Small intestine (tissue), 7 donors: ENCODE results near the gene N4BP3. TPM values are rescaled to one million over a fixed set of nuclear protein-coding genes. Genes with fewer than 3 reads are reported as not detected.
"Not testable (repeated sequence)": the region's sequence is repeated elsewhere in the genome, so short reads cannot be mapped to it uniquely, and the experiment has no call there.

Experiments
- DNase-seq, 2 donors: peaks; one replicate each; pipeline versions ENCODE4 v3.0.0 to v3.0.0-alpha.2; 2013
- FAIRE-seq: peaks from 2 replicates; lab custom pipeline; 2012; peaks lifted over from hg19 to GRCh38; lab: Jason Lieb, UNC
- H3K27ac ChIP-seq, 3 donors: one replicate each; pipeline ENCODE4 v1.5.1; 2013; ENCODE audit warnings: low read length in 2 of 3, mild to moderate bottlenecking in 2 of 3, control low read depth in 1 of 3, inconsistent platforms in 1 of 3, low read depth in 1 of 3, moderate library complexity in 1 of 3
- H3K27me3 ChIP-seq, 3 donors: one replicate each; pipeline ENCODE4 v1.6.1; 2013; ENCODE audit warnings: low read length in 3 of 3, inconsistent platforms in 1 of 3; ENCODE audit not compliant: control insufficient read depth in 3 of 3, insufficient read depth in 3 of 3
- H3K36me3 ChIP-seq, 3 donors: one replicate each; pipeline ENCODE4 v1.6.1; 2013; ENCODE audit warnings: low read length in 3 of 3, inconsistent platforms in 1 of 3, low read depth in 1 of 3, mild to moderate bottlenecking in 1 of 3, moderate library complexity in 1 of 3; ENCODE audit not compliant: control insufficient read depth in 3 of 3, insufficient read depth in 2 of 3
- H3K4me1 ChIP-seq, 3 donors: one replicate each; pipeline ENCODE4 v1.6.1; 2013; ENCODE audit warnings: low read length in 2 of 3, inconsistent platforms in 1 of 3, low read depth in 1 of 3, mild to moderate bottlenecking in 1 of 3, moderate library complexity in 1 of 3; ENCODE audit not compliant: control insufficient read depth in 3 of 3, insufficient read depth in 2 of 3
- H3K4me3 ChIP-seq, 3 donors: one replicate each; pipeline ENCODE4 v1.5.1; 2013; ENCODE audit warnings: low read length in 3 of 3, control low read depth in 1 of 3, inconsistent platforms in 1 of 3, low read depth in 1 of 3, mild to moderate bottlenecking in 1 of 3, moderate library complexity in 1 of 3
- H3K9me3 ChIP-seq, 2 donors: one replicate each; pipeline ENCODE4 v1.6.1; 2013; ENCODE audit warnings: low read depth in 1 of 2, low read length in 1 of 2; ENCODE audit not compliant: control insufficient read depth in 2 of 2, insufficient read depth in 1 of 2
- WGBS, 3 donors: extraction: QIAGEN DNeasy Blood & Tissue Kit; methylation state at CpG; one replicate each; pipeline ENCODE4 v1.1.7; 2013; 5-methylcytosine and 5-hydroxymethylcytosine counted together
- polyA plus RNA-seq, 4 donors: library from polyadenylated mRNA; stranded (reverse) in 3 of 4; unstranded in 1 of 4; fragments of 200-250 nt in 3 of 4; fragments of 120-200 nt in 1 of 4; gene quantifications; one replicate each; pipeline versions ENCODE4 v1.2.1 to v1.2.3, GENCODE V29; 2013
- donor health status: healthy with polysubstance abuse.
- donor health status: control.
- donor health status: control.
- donor health status: Bipolar disorder and iron deficiency.
- donor health status: healthy.

The N4BP3 gene
- polyA plus RNA-seq, 4 donors = 0.22 to 2.1 (median 0.94) TPM

DNA sequence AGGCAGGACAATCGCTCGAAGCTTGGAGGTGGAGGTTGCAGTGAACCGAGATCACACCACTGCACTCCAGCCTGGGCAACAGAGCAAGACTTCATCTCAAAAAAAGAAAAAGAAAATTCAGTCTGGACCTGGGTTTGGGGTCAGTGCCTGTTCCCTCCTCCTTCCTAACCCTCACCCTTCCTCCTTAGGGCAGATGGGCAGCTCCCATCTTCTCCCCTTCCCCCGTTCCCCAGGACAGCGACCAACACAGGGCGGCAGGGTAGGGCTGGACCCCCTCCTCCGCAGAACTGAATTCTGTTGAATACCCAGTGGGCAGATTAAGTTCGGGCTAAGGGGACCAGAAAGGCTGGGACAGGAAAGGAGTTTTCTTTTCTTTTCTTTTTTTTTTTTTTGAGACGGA lies 16.0 kb downstream of the N4BP3 start:
- DNase-seq (no peak), FAIRE-seq (no peak)
- Histone ChIP-seq H3K36me3 (peaks cover 0 to 3% (median 0%) of the 10 kb centered on the region in 3 donors), H3K9me3 (no peaks in the 10 kb centered on the region), H3K4me3 (no peak overlapping the region), H3K27ac (no peak overlapping the region), H3K27me3 (no peaks in the 10 kb centered on the region), H3K4me1 (peaks cover 0 to 5% (median 4%) of the 10 kb centered on the region in 3 donors)
- WGBS, 3 donors = 92 to 97% (median 94%) methylated on average over 8 to 9 of the region's 9 CpGs

DNA sequence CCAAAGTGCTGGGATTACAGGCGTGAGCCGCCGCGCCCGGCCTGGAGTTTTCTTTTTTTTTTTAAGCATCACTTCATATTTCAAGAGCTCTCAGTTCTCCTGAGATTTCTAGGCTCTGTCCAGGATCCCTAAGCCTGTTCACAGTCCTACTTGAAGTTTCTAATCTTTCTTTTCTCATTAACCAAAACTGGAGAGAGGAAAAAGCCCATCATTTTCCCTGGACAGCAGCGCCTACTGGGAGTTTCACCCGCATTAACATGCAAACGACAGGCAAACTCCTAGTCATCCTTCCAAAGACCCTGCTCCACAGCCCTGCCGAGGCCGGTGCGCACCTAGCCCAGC lies 16.9 kb downstream of the N4BP3 start:
- not testable (repeated sequence) for H3K4me1 ChIP-seq, H3K36me3 ChIP-seq, H3K9me3 ChIP-seq, FAIRE-seq, H3K27me3 ChIP-seq, DNase-seq
- WGBS, 3 donors = 2 to 8% (median 7%) methylated on average over 11 of the region's 11 CpGs
- peak overlapping the region; percentile 81 to 92 (median 89) for H3K27ac ChIP-seq
- peak overlapping the region; percentile 63 to 80 (median 76) for H3K4me3 ChIP-seq

- Histone ChIP-seq H3K9me3 (no peaks in the 10 kb centered on the region), H3K27ac (peak within 1 kb of the TSS; percentile 81 to 92 (median 89)), H3K4me3 (peak within 1 kb of the TSS; percentile 76 to 90 (median 80)), H3K27me3 (no peaks in the 10 kb centered on the region), H3K4me1 (peaks cover 0 to 5% (median 4%) of the 10 kb centered on the region in 3 donors), H3K36me3 (peaks cover 0 to 8% (median 0%) of the 10 kb centered on the region in 3 donors)
- DNase-seq = peak; percentile 85 to 93
- WGBS, 3 donors = 0 to 1% (median 0%) methylated on average over 69 to 102 of the region's 102 CpGs
- no peak for FAIRE-seq
These were observed 17.5 kb downstream of the N4BP3 start, which contains the start of gene RMND5B for GRCh38 chr5:178130576-178131445. RMND5B (plus strand) TSS chr5:178131014; CDS start chr5:178138120, 7,106 bp downstream.

DNA sequence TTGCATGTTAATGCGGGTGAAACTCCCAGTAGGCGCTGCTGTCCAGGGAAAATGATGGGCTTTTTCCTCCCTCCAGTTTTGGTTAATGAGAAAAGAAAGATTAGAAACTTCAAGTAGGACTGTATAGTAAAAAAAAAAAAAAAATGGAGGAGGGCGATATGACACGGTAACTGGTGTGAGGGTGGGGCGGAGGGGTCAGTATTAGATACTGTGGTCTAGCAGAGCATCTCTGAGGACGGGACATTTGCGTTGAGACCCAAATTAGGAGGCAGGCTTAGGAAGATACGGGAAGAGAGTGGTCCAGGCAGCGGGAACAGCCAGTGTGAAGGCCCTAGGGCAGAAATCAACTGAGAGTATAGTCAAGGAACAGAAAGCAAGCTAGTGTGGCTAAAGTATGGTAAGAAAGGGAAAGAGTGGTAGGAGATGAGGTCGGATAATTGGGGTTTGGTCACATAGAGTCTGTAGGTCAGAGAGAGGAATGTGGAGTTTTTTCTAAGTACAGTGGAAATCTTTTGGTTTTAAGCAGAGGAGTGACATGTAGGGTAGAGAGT lies 18.2 kb downstream of the N4BP3 start:
- H3K4me1 ChIP-seq = peaks cover 0 to 5% (median 4%) of the 10 kb centered on the region in 3 donors
- FAIRE-seq = no peak
- 12 to 25% (median 14%) methylated on average over 10 of the region's 10 CpGs for WGBS, 3 donors
- no peaks in the 10 kb centered on the region for H3K27me3 ChIP-seq
- peak overlapping the region; percentile 73 to 90 (median 76) for H3K4me3 ChIP-seq
- H3K27ac ChIP-seq = peak overlapping the region; percentile 66 to 89 (median 80)
- H3K36me3 ChIP-seq = peaks cover 0 to 13% (median 0%) of the 10 kb centered on the region in 3 donors
- peak in 1 of 2 donors; percentile 42 for DNase-seq
- no peaks in the 10 kb centered on the region for H3K9me3 ChIP-seq

DNA sequence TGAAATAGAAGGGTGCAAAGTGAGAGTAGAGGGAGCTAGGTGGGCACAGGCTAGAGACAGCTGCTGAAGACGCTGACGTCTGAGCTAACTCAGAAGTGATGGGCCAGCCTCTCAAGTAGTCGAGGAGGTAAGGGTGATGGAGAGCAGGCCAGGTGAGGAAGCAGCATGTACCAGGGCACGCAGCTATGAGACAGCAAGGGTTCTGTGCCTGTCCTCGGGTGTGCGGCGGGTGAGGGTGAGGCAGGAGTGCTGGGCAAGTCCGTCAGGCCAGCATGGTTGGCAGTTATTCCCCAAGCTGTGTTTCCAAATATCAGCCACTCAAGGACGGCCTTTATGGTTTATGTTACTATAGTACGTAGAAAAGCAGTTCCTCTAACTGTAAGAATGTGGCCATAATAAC lies 23.7 kb downstream of the N4BP3 start:
- 85 to 90% (median 89%) methylated on average over 10 of the region's 10 CpGs for WGBS, 3 donors
- peaks cover 0 to 41% (median 4%) of the 10 kb centered on the region in 3 donors for H3K36me3 ChIP-seq
- no peaks in the 10 kb centered on the region for H3K9me3 ChIP-seq
- H3K27ac ChIP-seq = no peak overlapping the region
- no peaks in the 10 kb centered on the region for H3K4me1 ChIP-seq
- H3K27me3 ChIP-seq = no peaks in the 10 kb centered on the region
- no peak overlapping the region for H3K4me3 ChIP-seq
- FAIRE-seq (no peak), DNase-seq (no peak)

DNA sequence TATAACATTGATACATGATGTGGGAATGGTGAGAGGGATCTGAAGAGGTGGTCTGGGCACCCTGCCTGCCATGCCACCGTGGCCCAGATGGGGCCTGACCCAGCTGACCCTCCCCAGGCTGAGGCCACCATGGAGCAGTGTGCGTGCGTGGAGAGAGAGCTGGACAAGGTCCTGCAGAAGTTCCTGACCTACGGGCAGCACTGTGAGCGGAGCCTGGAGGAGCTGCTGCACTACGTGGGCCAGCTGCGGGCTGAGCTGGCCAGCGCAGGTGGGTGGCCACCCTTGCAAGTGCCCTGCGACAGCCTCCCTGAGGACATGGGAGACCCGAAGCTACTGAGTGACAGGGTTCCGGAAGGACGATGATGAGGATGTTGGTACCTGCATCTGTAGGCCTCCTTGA lies 24.7 kb downstream of the N4BP3 start:
- FAIRE-seq (no peak), DNase-seq (no peak)
- H3K27me3 ChIP-seq = no peaks in the 10 kb centered on the region
- no peaks in the 10 kb centered on the region for H3K4me1 ChIP-seq
- no peak overlapping the region for H3K27ac ChIP-seq
- no peaks in the 10 kb centered on the region for H3K9me3 ChIP-seq
- H3K4me3 ChIP-seq = no peak overlapping the region
- 91 to 94% (median 93%) methylated on average over 12 of the region's 12 CpGs for WGBS, 3 donors
- H3K36me3 ChIP-seq = peaks cover 3 to 49% (median 4%) of the 10 kb centered on the region in 3 donors

DNA sequence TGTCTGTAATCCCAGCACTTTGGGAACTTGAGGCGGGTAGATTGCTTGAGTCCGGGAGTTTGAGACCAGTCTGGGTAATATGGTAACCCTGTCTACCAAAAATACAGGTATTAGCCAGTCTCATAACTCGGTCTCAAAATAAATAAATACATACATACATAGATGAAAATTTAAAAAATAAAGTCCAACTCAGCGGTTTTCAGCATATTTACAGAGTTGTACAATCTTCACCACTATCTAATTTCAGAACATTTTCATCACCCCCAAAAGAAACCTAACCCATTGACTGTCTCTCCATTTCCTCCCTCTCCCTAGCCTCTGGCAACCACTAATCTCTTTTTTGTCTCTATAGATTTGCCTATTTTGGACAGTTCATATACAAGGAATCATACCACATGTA lies 28.2 kb downstream of the N4BP3 start:
- no peak for FAIRE-seq
- Histone ChIP-seq H3K27ac (no peak overlapping the region), H3K9me3 (no peaks in the 10 kb centered on the region), H3K4me3 (no peak overlapping the region), H3K36me3 (peaks cover 6 to 67% (median 11%) of the 10 kb centered on the region in 3 donors), H3K27me3 (no peaks in the 10 kb centered on the region), H3K4me1 (no peaks in the 10 kb centered on the region)
- 93 to 98% (median 96%) methylated on average over 4 of the region's 4 CpGs for WGBS, 3 donors
- no peak for DNase-seq

DNA sequence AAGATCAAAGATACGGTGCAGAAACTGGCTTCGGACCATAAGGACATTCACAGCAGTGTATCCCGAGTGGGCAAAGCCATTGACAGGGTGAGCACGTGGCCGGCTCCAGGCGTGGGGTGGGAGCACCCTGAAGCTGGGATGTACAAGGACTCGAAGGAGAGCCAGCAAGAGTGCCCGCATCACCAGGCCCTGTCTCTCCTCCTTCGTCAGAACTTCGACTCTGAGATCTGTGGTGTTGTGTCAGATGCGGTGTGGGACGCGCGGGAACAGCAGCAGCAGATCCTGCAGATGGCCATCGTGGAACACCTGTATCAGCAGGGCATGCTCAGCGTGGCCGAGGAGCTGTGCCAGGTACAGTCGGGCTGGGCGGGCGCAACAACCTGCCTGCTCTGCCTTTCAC lies 29.3 kb downstream of the N4BP3 start:
- WGBS, 3 donors = 91 to 95% (median 93%) methylated on average over 20 of the region's 20 CpGs
- no peak overlapping the region for H3K27ac ChIP-seq
- no peak overlapping the region for H3K4me3 ChIP-seq
- H3K27me3 ChIP-seq = no peaks in the 10 kb centered on the region
- no peaks in the 10 kb centered on the region for H3K4me1 ChIP-seq
- H3K36me3 ChIP-seq = peaks cover 8 to 72% (median 12%) of the 10 kb centered on the region in 3 donors
- FAIRE-seq (no peak), DNase-seq (no peak)
- no peaks in the 10 kb centered on the region for H3K9me3 ChIP-seq
